Endothelial cell of umbilical vein (primary cell): ENCODE data around the gene HES7. TPM values are rescaled to one million over a fixed set of nuclear protein-coding genes. Genes with fewer than 3 reads are reported as not detected.

ENCODE experiments used
- Bru-seq: library from RNA; stranded (reverse); fragments of 400-500 nt; gene quantifications from one replicate; lab custom pipeline; 2021; lab: Mats Ljungman, UMichigan
- BruChase-seq, 2 experiments: library from RNA; stranded (reverse); fragments of 400-500 nt; gene quantifications; one replicate each; lab custom pipeline; 2021; lab: Mats Ljungman, UMichigan
- BruUV-seq: library from RNA; stranded (reverse); fragments of 400-500 nt; replicated peaks from 2 replicates; lab custom pipeline; 2021; lab: Mats Ljungman, UMichigan
- CTCF ChIA-PET: fragments of 300-600, 350-600 bp; sonication (Branson Sonifier 250); formaldehyde crosslinking; loops from one replicate; lab custom pipeline; 2021; ENCODE audit warnings: antibody characterized with exemption, inconsistent platforms; lab: Charles Lee
- POLR2A ChIA-PET: fragments of 300-600, 350-600 bp; sonication (Branson Sonifier 250); formaldehyde crosslinking; loops from one replicate; lab custom pipeline; 2021; ENCODE audit warnings: antibody characterized with exemption, inconsistent platforms; lab: Charles Lee
- DNase-seq: peaks from one replicate; pipeline ENCODE4 v3.0.0-alpha.2; 2011; ENCODE audit warnings: low read depth, low spot score
- FAIRE-seq: peaks from 2 replicates; lab custom pipeline; 2011; peaks lifted over from hg19 to GRCh38; lab: Jason Lieb, UNC
- H2AFZ ChIP-seq: 2 replicates; pipeline ENCODE4 v1.6.0; 2012; ENCODE audit warnings: low read depth, low read length, control low read depth, inconsistent platforms
- H3K27ac ChIP-seq: 2 replicates; pipeline ENCODE4 v1.5.1; 2011; ENCODE audit warnings: low read depth, mild to moderate bottlenecking, control low read depth, low read length, moderate library complexity; ENCODE audit not compliant: insufficient read depth
- H3K27me3 ChIP-seq, 2 experiments: 2 replicates each; pipeline versions ENCODE4 v1.6.0 to v1.6.1; 2011; ENCODE audit warnings: low read length in 2 of 2, mixed read lengths in 1 of 2; ENCODE audit not compliant: control insufficient read depth in 2 of 2, insufficient read depth in 2 of 2
- H3K36me3 ChIP-seq, 2 experiments: 2 replicates in 1 of 2; 3 replicates in 1 of 2; pipeline ENCODE4 v1.5.1; 2011; ENCODE audit warnings: low read length in 2 of 2, mild to moderate bottlenecking in 1 of 2, moderate library complexity in 1 of 2; ENCODE audit not compliant: control insufficient read depth in 2 of 2, insufficient read depth in 2 of 2; ENCODE audit errors: extremely low read depth in 1 of 2
- H3K4me1 ChIP-seq: 3 replicates; pipeline ENCODE4 v1.5.1; 2011; ENCODE audit warnings: mild to moderate bottlenecking, low read length; ENCODE audit not compliant: control insufficient read depth, insufficient read depth; ENCODE audit errors: extremely low read depth
- H3K4me2 ChIP-seq: 2 replicates; pipeline ENCODE4 v1.6.1; 2011; ENCODE audit warnings: low read length, control low read depth, mixed read lengths; ENCODE audit not compliant: insufficient read depth
- H3K4me3 ChIP-seq, 3 experiments: fragments of 200-600 bp in 1 of 3; sonication (generic), shearing (Covaris generic) in 1 of 3; replicated peaks in 1 of 3; 2 replicates each; pipeline ENCODE4 v1.5.1; 2011 to 2016; ENCODE audit warnings: control low read depth in 3 of 3, low read length in 3 of 3, mild to moderate bottlenecking in 2 of 3, inconsistent platforms in 1 of 3, low read depth in 1 of 3, moderate library complexity in 1 of 3; ENCODE audit not compliant: insufficient read depth in 1 of 3
- H3K79me2 ChIP-seq: 2 replicates; pipeline ENCODE4 v1.6.0; 2012; ENCODE audit warnings: low read length, inconsistent platforms; ENCODE audit not compliant: control insufficient read depth, insufficient read depth
- H3K9ac ChIP-seq: replicated peaks from 2 replicates; pipeline ENCODE3; 2011; ENCODE audit warnings: low read length, control low read depth; ENCODE audit not compliant: insufficient read depth; ENCODE audit errors: extremely low read depth
- H3K9me1 ChIP-seq: replicated peaks from 3 replicates; pipeline ENCODE4 v1.6.0; 2011; ENCODE audit warnings: mild to moderate bottlenecking, low read length; ENCODE audit not compliant: control insufficient read depth, insufficient read depth; ENCODE audit errors: extremely low read depth
- H3K9me3 ChIP-seq: replicated peaks from 2 replicates; pipeline ENCODE4 v1.5.1; 2012; ENCODE audit warnings: low read length, inconsistent platforms; ENCODE audit not compliant: control insufficient read depth, insufficient read depth
- H4K20me1 ChIP-seq: replicated peaks from 2 replicates; pipeline ENCODE3; 2011; ENCODE audit warnings: mild to moderate bottlenecking, low read length; ENCODE audit not compliant: control insufficient read depth, insufficient read depth; ENCODE audit errors: extremely low read depth
- CTCF ChIP-seq, 2 donors: IDR thresholded peaks; 1 replicate in 1 of 2; 2 replicates in 1 of 2; pipeline ENCODE4 v1.5.1; 2011; ENCODE audit warnings: low read length in 2 of 2, mild to moderate bottlenecking in 2 of 2, moderate library complexity in 2 of 2, control low read depth in 1 of 2, inconsistent platforms in 1 of 2, low read depth in 1 of 2; ENCODE audit not compliant: insufficient read depth in 1 of 2; ENCODE audit errors: extremely low read depth in 1 of 2
- FOS ChIP-seq: IDR thresholded peaks from 2 replicates; pipeline ENCODE4 v1.6.1; 2011; ENCODE audit warnings: mild to moderate bottlenecking, low read length, moderate library complexity, borderline replicate concordance; ENCODE audit not compliant: insufficient read depth
- dilution Hi-C: fragments of 300-500 bp; cut with MboI; formaldehyde crosslinking; loops from one replicate; pipeline ENCODE4 v1.15.0; 2019; ENCODE audit warnings: low sequenced_read_pairs; ENCODE audit not compliant: extremely low pct_ligation_motif_present
- intact Hi-C: fragments of 100-400 bp; cut with micrococcal nuclease; formaldehyde crosslinking; loops from one replicate; pipeline ENCODE4 v1.10.0; 2022
- long read RNA-seq: library from polyadenylated mRNA; stranded (forward); transcript quantifications from one replicate; pipeline ENCODE4 v2.0.0, GENCODE V29; 2021
- polyA minus RNA-seq, 3 experiments: library from RNA; depleted of rRNA, polyadenylated mRNA; stranded (reverse); fragments of >200 nt; gene quantifications; 1 replicate in 1 of 3; 2 replicates in 2 of 3; pipeline ENCODE4 v1.2.3, GENCODE V29; 2011
- polyA plus RNA-seq, 4 experiments: library from polyadenylated mRNA; depleted of rRNA in 3 of 4; stranded (reverse) in 3 of 4; unstranded in 1 of 4; fragments of >200 nt; gene quantifications; 2 replicates each; pipeline versions ENCODE4 v1.2.1 to v1.2.3, GENCODE V29; 2011 to 2012; ENCODE audit warnings: missing spikeins in 1 of 4
- total RNA-seq: library from RNA; stranded (reverse); gene quantifications from 2 replicates; pipeline ENCODE4 v1.2.3, GENCODE V29; 2021

Gene HES7
- total RNA-seq (0.51 TPM in 1 of 2 replicates, not detected in the other), polyA plus RNA-seq (0.19 and 0.33 TPM in 2 replicates), polyA minus RNA-seq (not detected in 2 replicates), Bru-seq, nascent RNA (percentile 22 among the genes with signal in this experiment), BruChase-seq, experiment 1, labeled RNA remaining after a 6-hour chase (percentile 35 among the genes with signal in this experiment), BruChase-seq, experiment 2, labeled RNA remaining after a 2-hour chase (percentile 30 among the genes with signal in this experiment)
- not detected in 2 replicates for polyA plus RNA-seq (2011; cell fraction: cytosol; rRNA removed)
- polyA plus RNA-seq (2011; cell fraction: nucleus; rRNA removed): 0.35 and 0.45 TPM in 2 replicates
- 0.50 and 0.56 TPM in 2 replicates for polyA plus RNA-seq (2012)
- polyA minus RNA-seq (2011; cell fraction: cytosol; rRNA and poly(A)+ RNA removed): 21.1 TPM
- not detected in 2 replicates for polyA minus RNA-seq (2011; cell fraction: nucleus; rRNA and poly(A)+ RNA removed)
- long read RNA-seq: 0 reads

DNA sequence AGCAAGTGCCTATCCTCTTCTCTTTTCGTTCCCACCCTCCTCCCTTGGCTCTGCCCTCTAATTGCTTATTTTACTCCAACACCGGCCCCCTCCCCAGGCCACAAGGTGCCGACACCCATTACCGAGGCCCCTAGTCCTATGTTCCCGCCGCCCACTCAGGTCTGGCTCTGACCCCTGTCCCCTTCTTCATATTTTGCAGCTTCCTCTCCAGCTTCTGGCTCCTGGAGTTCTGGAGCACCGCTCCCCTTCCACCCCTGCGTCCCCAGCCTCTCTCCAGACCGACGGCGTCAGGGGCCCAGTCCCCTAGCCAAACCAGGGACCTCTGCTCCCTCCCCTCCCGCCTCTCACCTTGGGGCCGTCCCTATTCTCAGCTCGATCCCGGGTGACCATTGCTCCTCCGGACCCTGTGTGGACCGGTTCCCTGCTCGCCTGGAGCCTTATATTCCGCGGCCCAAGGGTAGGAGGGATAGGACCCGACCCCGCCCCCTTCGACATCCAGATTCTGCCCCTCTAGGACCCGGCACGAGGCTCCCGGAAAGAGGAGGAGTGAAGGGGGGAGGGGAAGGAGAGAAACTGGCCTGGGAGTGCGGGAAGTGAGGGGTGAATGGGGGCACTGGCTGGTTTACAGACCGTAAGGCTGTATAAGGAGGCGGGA, at the start of gene HES7:
HES7 (minus strand) TSS at position 412 of the 655 bp plus-strand sequence; CDS start at position 390, 22 bp downstream.
- POLR2A ChIA-PET: interaction anchor here (1.7 kb wide), 1 partner anchor 49 kb away, joined by 8 read pairs; no protein-coding TSS in a partner anchor

More for the DNA sequence above, at the start of gene HES7:
- Histone ChIP-seq H3K4me1 (peaks cover 33% of the 10 kb centered on the region), H4K20me1 (peaks cover 3% of the 10 kb centered on the region), H3K27me3 (peaks cover 8 to 14% of the 10 kb centered on the region in 2 experiments), H3K4me3 (peak within 1 kb of the TSS; percentile 51 to 60 (median 55)), H3K9me3 (no peaks in the 10 kb centered on the region), H3K9me1 (no peaks in the 10 kb centered on the region), H3K4me2 (peak within 1 kb of the TSS; percentile 77), H3K79me2 (no peaks in the 10 kb centered on the region), H3K36me3 (no peaks in the 10 kb centered on the region), H2AFZ (peak within 1 kb of the TSS; percentile 86), H3K9ac (peak within 1 kb of the TSS; percentile 40), H3K27ac (no peak within 1 kb of the TSS)
- intact Hi-C loops: loop anchor here (5.0 kb wide), 1 partner anchor 282 kb away; no protein-coding TSS in a partner anchor
- FAIRE-seq (no peak), DNase-seq (peak; percentile 7)
- dilution Hi-C loops: no loop called here
- BruUV-seq: no TSS peak
- CTCF ChIA-PET: interaction anchor here (0.8 to 2.8 kb wide), 6 partner anchors 15 to 50 kb away, joined by 3 to 19 read pairs (median 6); no protein-coding TSS in a partner anchor
- TF ChIP-seq FOS: no peak
- no peak for TF ChIP-seq CTCF (IDR thresholded peaks at IDR 0.05; ENCODE audit: extremely low read depth in 1 of 2, insufficient read depth in 1 of 2, low read depth in 1 of 2, low read length in 2 of 2)
